HepG2 (cell line): ENCODE results near the gene UVSSA. TPM values are rescaled to one million over a fixed set of nuclear protein-coding genes. Genes with fewer than 3 reads are reported as not detected.

Experiments
- ATAC-seq: fragments of 200-7000 bp; cut with Tn5 transposase; 3 replicates; pipeline ENCODE4 v1.9.1; 2020; ENCODE audit warnings: mild to moderate bottlenecking, moderate library complexity
- BruUV-seq: library from RNA; stranded (reverse); fragments of 400-500 nt; replicated peaks from 2 replicates; lab custom pipeline; 2021; lab: Mats Ljungman, UMichigan
- CTCF ChIA-PET: fragments of 300-600 bp; formaldehyde crosslinking; extraction: SDS; loops from one replicate; lab custom pipeline; 2021; ENCODE audit warnings: low total read pairs, inconsistent platforms, low intra/inter-chr PET ratio; lab: Yijun Ruan, JAX
- POLR2A ChIA-PET: fragments of 350-600 bp; sonication (Branson Sonifier 250); formaldehyde crosslinking; loops from one replicate; lab custom pipeline; 2020; ENCODE audit warnings: antibody characterized with exemption, inconsistent platforms; lab: Yijun Ruan, JAX
- DNase-seq: peaks from one replicate; pipeline ENCODE4 v3.0.0-alpha.2; 2015; ENCODE audit warnings: low spot score
- FAIRE-seq: peaks from 3 replicates; lab custom pipeline; 2011; peaks lifted over from hg19 to GRCh38; lab: Jason Lieb, UNC
- H2AFZ ChIP-seq: one replicate; pipeline ENCODE4 v1.6.1; 2011; ENCODE audit warnings: low read length, inconsistent platforms
- H3K27ac ChIP-seq: fragments of 300-600 bp; 3 replicates; pipeline ENCODE4 v1.8.0; 2011; ENCODE audit warnings: mixed run types, mild to moderate bottlenecking, mixed read lengths, low read length, inconsistent platforms; ENCODE audit not compliant: insufficient read depth; ENCODE audit errors: extremely low read length
- H3K27me3 ChIP-seq, 2 experiments: fragments of 200-600 bp in 1 of 2; 2 replicates in 1 of 2; 3 replicates in 1 of 2; pipeline versions ENCODE4 v1.6.0 to v1.8.0; 2011; ENCODE audit warnings: low read length in 2 of 2, mild to moderate bottlenecking in 2 of 2, moderate library complexity in 2 of 2, inconsistent platforms in 1 of 2; ENCODE audit not compliant: insufficient read depth in 2 of 2, control insufficient read depth in 1 of 2
- H3K36me3 ChIP-seq, 2 experiments: fragments of 200-600 bp in 1 of 2; replicated peaks in 1 of 2; 2 replicates in 1 of 2; 3 replicates in 1 of 2; pipeline versions ENCODE4 v1.5.1 to v1.8.0; 2011; ENCODE audit warnings: low read length in 2 of 2, inconsistent platforms in 1 of 2; ENCODE audit not compliant: insufficient read depth in 2 of 2, control insufficient read depth in 1 of 2
- H3K4me1 ChIP-seq: 2 replicates; pipeline ENCODE4 v1.5.1; 2012; ENCODE audit warnings: low read length, inconsistent platforms; ENCODE audit not compliant: insufficient read depth
- H3K4me2 ChIP-seq: 2 replicates; pipeline ENCODE4 v1.6.0; 2011; ENCODE audit warnings: low read depth, low read length, inconsistent platforms
- H3K4me3 ChIP-seq, 3 experiments: fragments of 200-600 bp in 1 of 3; sonication (generic), shearing (Covaris generic) in 1 of 3; replicated peaks in 1 of 3; 2 replicates each; pipeline ENCODE4 v1.5.1; 2011 to 2016; ENCODE audit warnings: low read length in 3 of 3, inconsistent platforms in 2 of 3, low read depth in 2 of 3, mild to moderate bottlenecking in 2 of 3, control low read depth in 1 of 3, mixed read lengths in 1 of 3; ENCODE audit not compliant: insufficient read depth in 1 of 3
- H3K79me2 ChIP-seq: one replicate; pipeline ENCODE4 v1.6.1; 2011; ENCODE audit warnings: low read length, inconsistent platforms; ENCODE audit not compliant: insufficient read depth
- H3K9ac ChIP-seq: 2 replicates; pipeline ENCODE4 v1.6.0; 2011; ENCODE audit warnings: mild to moderate bottlenecking, low read depth, low read length, inconsistent platforms; ENCODE audit not compliant: insufficient read depth
- H3K9me3 ChIP-seq: 2 replicates; pipeline ENCODE4 v1.5.1; 2012; ENCODE audit warnings: mild to moderate bottlenecking, low read length
- H4K20me1 ChIP-seq: 2 replicates; pipeline ENCODE4 v1.6.0; 2011; ENCODE audit warnings: inconsistent platforms, mild to moderate bottlenecking, low read length, moderate library complexity; ENCODE audit not compliant: insufficient read depth
- EZH2 ChIP-seq: conservative IDR thresholded peaks from 2 replicates; pipeline ENCODE4 v1.6.1; 2012; ENCODE audit warnings: mild to moderate bottlenecking, low read depth, low read length, moderate library complexity
- GZF1 ChIP-seq: sonication (generic); formaldehyde crosslinking; IDR thresholded peaks from 2 replicates; pipeline ENCODE4 v1.5.1; 2020; ENCODE audit warnings: mild to moderate bottlenecking, missing genetic modification reagents
- HMGXB4 ChIP-seq, 2 experiments: sonication (generic) in 1 of 2; formaldehyde crosslinking in 1 of 2; IDR thresholded peaks; 2 replicates each; pipeline versions ENCODE4 v1.4.0 to v1.6.1; 2018 to 2020; ENCODE audit warnings: missing genetic modification reagents in 2 of 2, borderline replicate concordance in 1 of 2, low read depth in 1 of 2, mild to moderate bottlenecking in 1 of 2, missing biosample characterization in 1 of 2
- STAG1 ChIP-seq: sonication (generic); formaldehyde crosslinking; IDR thresholded peaks from 2 replicates; pipeline ENCODE4 v1.4.0; 2020; ENCODE audit warnings: missing genetic modification reagents
- U2AF2 ChIP-seq: fragments of 200-400 bp; formaldehyde crosslinking; IDR thresholded peaks from 2 replicates; pipeline ENCODE4 v1.6.1; 2017; ENCODE audit warnings: low read depth, mild to moderate bottlenecking, low read length
- ZKSCAN8 ChIP-seq: IDR thresholded peaks from 2 replicates; pipeline ENCODE4 v1.6.1; 2016; ENCODE audit warnings: borderline replicate concordance, missing genetic modification reagents, missing compliant biosample characterization
- ZNF34 ChIP-seq: sonication (generic); formaldehyde crosslinking; IDR thresholded peaks from 2 replicates; pipeline ENCODE4 v1.4.0; 2020; ENCODE audit warnings: mild to moderate bottlenecking, missing genetic modification reagents, borderline replicate concordance
- ZNF552 ChIP-seq: sonication (generic); formaldehyde crosslinking; IDR thresholded peaks from 2 replicates; pipeline ENCODE4 v1.9.0; 2022; ENCODE audit warnings: missing genetic modification reagents, mild to moderate bottlenecking, borderline replicate concordance
- ZNF713 ChIP-seq: sonication (generic); formaldehyde crosslinking; IDR thresholded peaks from 2 replicates; pipeline ENCODE4 v1.4.0; 2020; ENCODE audit warnings: mild to moderate bottlenecking, missing genetic modification reagents
- WGBS: methylation state at CpG from one replicate; pipeline ENCODE4 v1.1.6; 2017; ENCODE audit warnings: low lambda C conversion rate; 5-methylcytosine and 5-hydroxymethylcytosine counted together
- in situ Hi-C: cut with HindIII; loops from 2 replicates; pipeline ENCODE4 v1.10.0; 2017; ENCODE audit warnings: low pct_unique_long_range_greater_than_20kb; ENCODE audit not compliant: extremely low pct_ligation_motif_present
- intact Hi-C: fragments of 100-400 bp; cut with micrococcal nuclease; formaldehyde crosslinking; loops from one replicate; pipeline ENCODE4 v1.10.0; 2022; ENCODE audit not compliant: unreplicated experiment
- polyA plus RNA-seq, 8 experiments: library from polyadenylated mRNA; depleted of rRNA in 3 of 8; stranded (reverse) in 7 of 8; unstranded in 1 of 8; fragments of >200 nt; fragmentation: Illumina TruSeq in 4 of 8; extraction: Trizol in 4 of 8; gene quantifications; 2 replicates each; pipeline versions ENCODE4 v1.2.1 to v1.2.3, GENCODE V29; 2011 to 2016; ENCODE audit warnings: low read depth in 4 of 8, missing spikeins in 1 of 8, mixed read lengths in 1 of 8; ENCODE audit not compliant: insufficient read depth in 1 of 8
- total RNA-seq, 5 experiments: library from RNA; depleted of rRNA; stranded (reverse); fragments of >200 nt; fragmentation: Illumina TruSeq; extraction: Trizol; gene quantifications; 2 replicates each; pipeline ENCODE4 v1.2.3, GENCODE V29; 2016; ENCODE audit warnings: low read depth in 1 of 5
- TF ChIP-seq, protein P1 (sequence below): sonication (generic); formaldehyde crosslinking; IDR thresholded peaks from 2 replicates; pipeline ENCODE4 v1.4.0; 2020; ENCODE audit warnings: missing genetic modification reagents
- TF ChIP-seq, protein P2 (sequence below): sonication (generic); formaldehyde crosslinking; IDR thresholded peaks from 2 replicates; pipeline ENCODE4 v1.4.0; 2020; ENCODE audit warnings: mild to moderate bottlenecking, missing genetic modification reagents

UVSSA gene
- total and polyA plus RNA-seq, 2 of the 13 experiments (the other 11 are each of a cell fraction or from before 2014, with no cell fraction given): 4.6 to 8.4 TPM

DNA sequence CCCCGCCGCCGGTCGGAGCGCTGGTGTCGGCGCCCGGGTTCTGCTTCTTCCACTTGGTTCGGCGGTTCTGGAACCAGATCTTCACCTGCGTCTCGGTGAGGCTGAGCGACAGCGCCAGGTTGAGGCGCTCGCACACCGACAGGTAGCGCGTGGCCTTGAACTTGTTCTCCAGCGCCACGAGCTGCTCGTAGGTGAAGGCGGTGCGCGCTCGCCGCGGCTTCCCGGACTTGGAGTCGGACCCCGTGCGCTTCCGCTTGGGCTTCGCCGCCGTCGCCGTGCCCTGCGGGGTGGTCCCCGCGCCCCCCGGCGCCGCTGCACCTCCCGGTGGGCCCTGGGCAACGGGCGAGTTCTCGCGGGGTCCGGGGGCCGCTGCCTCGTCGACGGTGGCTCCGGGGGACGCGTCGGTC, 56.2 kb downstream of the UVSSA start (continued):
- TF ChIP-seq ZKSCAN8 (CRISPR knock-in tag): no peak
- no peak for TF ChIP-seq ZNF552 (CRISPR knock-in tag)

GRCh38 chr4:1403591-1404572, 56.9 kb downstream of the UVSSA start:
- Histone ChIP-seq H3K4me2 (no peak overlapping the region), H3K27ac (no peak overlapping the region), H3K9me3 (no peaks in the 10 kb centered on the region), H3K9ac (no peak overlapping the region), H2AFZ (no peak overlapping the region), H4K20me1 (no peaks in the 10 kb centered on the region), H3K79me2 (no peaks in the 10 kb centered on the region), H3K4me3 (no peak overlapping the region), H3K4me1 (no peaks in the 10 kb centered on the region), H3K36me3 (no peaks in the 10 kb centered on the region), H3K27me3 (peaks cover 4 to 27% of the 10 kb centered on the region in 2 experiments)
- CTCF ChIA-PET: no interaction called here
- FAIRE-seq (no peak), DNase-seq (no peak), ATAC-seq (no peak)
- in situ Hi-C loops: no loop called here
- no TSS peak for BruUV-seq
- 60% methylated on average over 74 of the region's 107 CpGs for WGBS
- POLR2A ChIA-PET: no interaction called here
- intact Hi-C loops: no loop called here
- TF ChIP-seq U2AF2 (no peak), GZF1 (CRISPR knock-in tag) (no peak), EZH2 (no peak), STAG1 (no peak), ZNF713 (CRISPR knock-in tag) (no peak), HMGXB4 (CRISPR knock-in tag; IDR thresholded peaks at IDR 0.05; ENCODE audit: borderline replicate concordance in 1 of 2, low read depth in 1 of 2) (no peak), ZNF34 (CRISPR knock-in tag) (no peak)
- TF ChIP-seq, protein P1, sequence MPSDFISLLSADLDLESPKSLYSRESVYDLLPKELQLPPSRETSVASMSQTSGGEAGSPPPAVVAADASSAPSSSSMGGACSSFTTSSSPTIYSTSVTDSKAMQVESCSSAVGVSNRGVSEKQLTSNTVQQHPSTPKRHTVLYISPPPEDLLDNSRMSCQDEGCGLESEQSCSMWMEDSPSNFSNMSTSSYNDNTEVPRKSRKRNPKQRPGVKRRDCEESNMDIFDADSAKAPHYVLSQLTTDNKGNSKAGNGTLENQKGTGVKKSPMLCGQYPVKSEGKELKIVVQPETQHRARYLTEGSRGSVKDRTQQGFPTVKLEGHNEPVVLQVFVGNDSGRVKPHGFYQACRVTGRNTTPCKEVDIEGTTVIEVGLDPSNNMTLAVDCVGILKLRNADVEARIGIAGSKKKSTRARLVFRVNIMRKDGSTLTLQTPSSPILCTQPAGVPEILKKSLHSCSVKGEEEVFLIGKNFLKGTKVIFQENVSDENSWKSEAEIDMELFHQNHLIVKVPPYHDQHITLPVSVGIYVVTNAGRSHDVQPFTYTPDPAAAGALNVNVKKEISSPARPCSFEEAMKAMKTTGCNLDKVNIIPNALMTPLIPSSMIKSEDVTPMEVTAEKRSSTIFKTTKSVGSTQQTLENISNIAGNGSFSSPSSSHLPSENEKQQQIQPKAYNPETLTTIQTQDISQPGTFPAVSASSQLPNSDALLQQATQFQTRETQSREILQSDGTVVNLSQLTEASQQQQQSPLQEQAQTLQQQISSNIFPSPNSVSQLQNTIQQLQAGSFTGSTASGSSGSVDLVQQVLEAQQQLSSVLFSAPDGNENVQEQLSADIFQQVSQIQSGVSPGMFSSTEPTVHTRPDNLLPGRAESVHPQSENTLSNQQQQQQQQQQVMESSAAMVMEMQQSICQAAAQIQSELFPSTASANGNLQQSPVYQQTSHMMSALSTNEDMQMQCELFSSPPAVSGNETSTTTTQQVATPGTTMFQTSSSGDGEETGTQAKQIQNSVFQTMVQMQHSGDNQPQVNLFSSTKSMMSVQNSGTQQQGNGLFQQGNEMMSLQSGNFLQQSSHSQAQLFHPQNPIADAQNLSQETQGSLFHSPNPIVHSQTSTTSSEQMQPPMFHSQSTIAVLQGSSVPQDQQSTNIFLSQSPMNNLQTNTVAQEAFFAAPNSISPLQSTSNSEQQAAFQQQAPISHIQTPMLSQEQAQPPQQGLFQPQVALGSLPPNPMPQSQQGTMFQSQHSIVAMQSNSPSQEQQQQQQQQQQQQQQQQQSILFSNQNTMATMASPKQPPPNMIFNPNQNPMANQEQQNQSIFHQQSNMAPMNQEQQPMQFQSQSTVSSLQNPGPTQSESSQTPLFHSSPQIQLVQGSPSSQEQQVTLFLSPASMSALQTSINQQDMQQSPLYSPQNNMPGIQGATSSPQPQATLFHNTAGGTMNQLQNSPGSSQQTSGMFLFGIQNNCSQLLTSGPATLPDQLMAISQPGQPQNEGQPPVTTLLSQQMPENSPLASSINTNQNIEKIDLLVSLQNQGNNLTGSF (CRISPR knock-in tag): no peak
- TF ChIP-seq, protein P2, sequence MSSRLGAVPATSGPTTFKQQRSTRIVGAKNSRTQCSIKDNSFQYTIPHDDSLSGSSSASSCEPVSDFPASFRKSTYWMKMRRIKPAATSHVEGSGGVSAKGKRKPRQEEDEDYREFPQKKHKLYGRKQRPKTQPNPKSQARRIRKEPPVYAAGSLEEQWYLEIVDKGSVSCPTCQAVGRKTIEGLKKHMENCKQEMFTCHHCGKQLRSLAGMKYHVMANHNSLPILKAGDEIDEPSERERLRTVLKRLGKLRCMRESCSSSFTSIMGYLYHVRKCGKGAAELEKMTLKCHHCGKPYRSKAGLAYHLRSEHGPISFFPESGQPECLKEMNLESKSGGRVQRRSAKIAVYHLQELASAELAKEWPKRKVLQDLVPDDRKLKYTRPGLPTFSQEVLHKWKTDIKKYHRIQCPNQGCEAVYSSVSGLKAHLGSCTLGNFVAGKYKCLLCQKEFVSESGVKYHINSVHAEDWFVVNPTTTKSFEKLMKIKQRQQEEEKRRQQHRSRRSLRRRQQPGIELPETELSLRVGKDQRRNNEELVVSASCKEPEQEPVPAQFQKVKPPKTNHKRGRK: no peak
